Transverse colon (tissue), 4 donors: Measurements from ENCODE around the gene FMNL2. TPM values are rescaled to one million over a fixed set of nuclear protein-coding genes. Genes with fewer than 3 reads are reported as not detected.

Experiments
- DNase-seq: peaks from one replicate; pipeline ENCODE4 v3.0.0-alpha.2; 2019
- H3K27ac ChIP-seq, 4 donors: fragments of 200-600 bp; sonication (generic); 2 replicates each; pipeline ENCODE4 v1.5.1; 2016 to 2018; ENCODE audit warnings: inconsistent platforms in 4 of 4
- H3K27me3 ChIP-seq: fragments of 200-600 bp; sonication (generic); 2 replicates; pipeline ENCODE4 v1.5.1; 2017; ENCODE audit warnings: inconsistent platforms
- H3K36me3 ChIP-seq, 4 donors: fragments of 200-600 bp; sonication (generic); 2 replicates each; pipeline ENCODE4 v1.5.1; 2017 to 2019; ENCODE audit warnings: inconsistent platforms in 4 of 4
- H3K4me1 ChIP-seq, 4 donors: fragments of 200-600 bp; sonication (generic); 2 replicates each; pipeline ENCODE4 v1.5.1; 2017 to 2020; ENCODE audit warnings: inconsistent platforms in 4 of 4
- H3K4me3 ChIP-seq, 4 donors: fragments of 200-600 bp; sonication (generic); 1 replicate in 1 of 4; 2 replicates in 3 of 4; pipeline versions ENCODE4 v1.5.1 to v1.6.1; 2017 to 2019; ENCODE audit warnings: inconsistent platforms in 4 of 4
- H3K9me3 ChIP-seq, 2 donors: fragments of 200-600 bp; sonication (generic); 2 replicates each; pipeline ENCODE4 v1.5.1; 2017 to 2019; ENCODE audit warnings: inconsistent platforms in 2 of 2
- EP300 ChIP-seq: sonication (generic); formaldehyde crosslinking; IDR thresholded peaks from one replicate; pipeline ENCODE4 v1.6.1; 2017; ENCODE audit warnings: antibody characterized with exemption, low read depth
- POLR2A ChIP-seq: fragments of 450-650 bp; IDR thresholded peaks from one replicate; pipeline ENCODE4 v1.6.1; 2016; ENCODE audit warnings: antibody characterized with exemption, mild to moderate bottlenecking, moderate library complexity
- POLR2AphosphoS5 ChIP-seq, 3 donors: sonication (generic); formaldehyde crosslinking; IDR thresholded peaks; one replicate each; pipeline ENCODE4 v1.6.1; 2016; ENCODE audit warnings: antibody characterized with exemption in 3 of 3
- WGBS, 2 donors: methylation state at CpG; one replicate each; pipeline ENCODE4 v1.1.5; 2018; ENCODE audit warnings: low coverage in 1 of 2; 5-methylcytosine and 5-hydroxymethylcytosine counted together
- in situ Hi-C, 4 donors: fragments of 200-750 bp; cut with MboI; loops; one replicate each; pipeline versions ENCODE4 v1.15.0 to v1.15.1; 2017; ENCODE audit warnings: low sequenced_read_pairs in 3 of 4, low pct_ligation_motif_present in 1 of 4, low pct_unique_long_range_greater_than_20kb in 1 of 4
- intact Hi-C: fragments of 100-400 bp; cut with DNase I; formaldehyde crosslinking; loops from one replicate; pipeline ENCODE4 v1.15.1; 2023; ENCODE audit warnings: low total_unique reads
- total RNA-seq, 4 donors: library from RNA; depleted of rRNA; stranded (reverse); fragments of >200 nt; gene quantifications; one replicate each; pipeline ENCODE4 v1.1.0, GENCODE V29; 2016
- TF ChIP-seq, protein P1 (sequence below), 5 experiments: fragments of 200-600 bp in 3 of 5; fragments of 450-650 bp in 2 of 5; sonication (generic) in 3 of 5; IDR thresholded peaks; 1 replicate in 2 of 5; 2 replicates in 3 of 5; pipeline ENCODE4 v1.5.1; 2016 to 2017; ENCODE audit warnings: antibody characterized with exemption in 5 of 5, inconsistent platforms in 3 of 5, mild to moderate bottlenecking in 2 of 5, moderate library complexity in 1 of 5

FMNL2 gene
- total RNA-seq, 4 donors from 2014 or later: 9.2 to 31.4 (median 23.9) TPM

DNA sequence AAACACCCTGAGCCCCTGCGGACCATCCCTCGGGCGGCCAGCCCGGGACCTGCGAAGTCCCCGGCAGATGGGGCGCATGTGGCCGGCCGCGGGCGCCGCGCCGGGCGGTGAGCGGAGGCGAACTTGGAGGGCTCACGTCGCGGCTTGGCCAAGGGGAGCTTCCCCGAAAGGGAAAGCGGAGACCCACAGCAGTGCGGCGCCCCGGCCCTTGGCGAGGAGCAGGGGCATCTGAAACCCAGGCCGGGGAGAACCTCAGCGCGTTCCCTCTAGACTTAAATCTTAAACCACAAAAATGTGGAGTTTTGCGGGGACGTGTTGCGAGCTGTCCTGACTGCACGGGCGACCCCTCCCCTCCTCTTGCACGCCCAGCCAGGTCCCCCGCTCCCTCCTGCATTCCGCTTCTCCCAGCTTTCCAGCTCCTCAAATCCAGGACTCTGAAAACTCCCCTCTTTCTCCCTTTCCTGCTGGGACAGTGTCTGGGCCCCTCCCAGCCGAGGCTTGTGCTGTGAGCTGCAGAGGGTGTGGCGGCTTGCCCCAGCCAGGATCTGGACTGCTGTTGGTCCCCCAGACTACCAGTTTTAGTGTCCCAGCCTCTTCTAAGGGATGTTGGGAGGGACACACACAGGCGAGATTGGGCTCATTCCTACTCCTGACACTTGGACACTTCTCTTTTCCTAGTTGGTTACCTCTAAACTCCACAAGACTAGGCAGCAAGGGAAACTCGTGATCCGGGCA lies 1.3 kb downstream of the FMNL2 start:
- H3K4me3 ChIP-seq: peak overlapping the region; percentile 85 to 100 (median 88)
- peak; percentile 72 for DNase-seq
- H3K9me3 ChIP-seq: no peaks in the 10 kb centered on the region
- no peaks in the 10 kb centered on the region for H3K36me3 ChIP-seq
- in situ Hi-C loops: loop anchor here in 3 of 4 donors (10.0 to 25.0 kb wide), 4 partner anchors 149 to 299 kb away; partner anchors contain the start of gene STAM2 (in 2 of the 3)
- peaks cover 4 to 24% (median 7%) of the 10 kb centered on the region in 4 donors for H3K4me1 ChIP-seq
- TF ChIP-seq EP300 (no peak), POLR2AphosphoS5 (IDR thresholded peaks at IDR 0.05) (peak in 1 of 3 donors; percentile 21)
- TF ChIP-seq, protein P1, sequence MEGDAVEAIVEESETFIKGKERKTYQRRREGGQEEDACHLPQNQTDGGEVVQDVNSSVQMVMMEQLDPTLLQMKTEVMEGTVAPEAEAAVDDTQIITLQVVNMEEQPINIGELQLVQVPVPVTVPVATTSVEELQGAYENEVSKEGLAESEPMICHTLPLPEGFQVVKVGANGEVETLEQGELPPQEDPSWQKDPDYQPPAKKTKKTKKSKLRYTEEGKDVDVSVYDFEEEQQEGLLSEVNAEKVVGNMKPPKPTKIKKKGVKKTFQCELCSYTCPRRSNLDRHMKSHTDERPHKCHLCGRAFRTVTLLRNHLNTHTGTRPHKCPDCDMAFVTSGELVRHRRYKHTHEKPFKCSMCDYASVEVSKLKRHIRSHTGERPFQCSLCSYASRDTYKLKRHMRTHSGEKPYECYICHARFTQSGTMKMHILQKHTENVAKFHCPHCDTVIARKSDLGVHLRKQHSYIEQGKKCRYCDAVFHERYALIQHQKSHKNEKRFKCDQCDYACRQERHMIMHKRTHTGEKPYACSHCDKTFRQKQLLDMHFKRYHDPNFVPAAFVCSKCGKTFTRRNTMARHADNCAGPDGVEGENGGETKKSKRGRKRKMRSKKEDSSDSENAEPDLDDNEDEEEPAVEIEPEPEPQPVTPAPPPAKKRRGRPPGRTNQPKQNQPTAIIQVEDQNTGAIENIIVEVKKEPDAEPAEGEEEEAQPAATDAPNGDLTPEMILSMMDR (IDR thresholded peaks at IDR 0.05): peak in 1 of 5 experiments; percentile 17
- intact Hi-C loops: loop anchor here (10.0 kb wide), 1 partner anchor 289 kb away; no protein-coding TSS in a partner anchor
- H3K27ac ChIP-seq: peak overlapping the region; percentile 86 to 94 (median 92)
- 6% methylated on average over 42 of the region's 42 CpGs; no CpG with 5 or more reads in 1 of the 2 donors for WGBS, 2 donors
- H3K27me3 ChIP-seq: no peaks in the 10 kb centered on the region

DNA sequence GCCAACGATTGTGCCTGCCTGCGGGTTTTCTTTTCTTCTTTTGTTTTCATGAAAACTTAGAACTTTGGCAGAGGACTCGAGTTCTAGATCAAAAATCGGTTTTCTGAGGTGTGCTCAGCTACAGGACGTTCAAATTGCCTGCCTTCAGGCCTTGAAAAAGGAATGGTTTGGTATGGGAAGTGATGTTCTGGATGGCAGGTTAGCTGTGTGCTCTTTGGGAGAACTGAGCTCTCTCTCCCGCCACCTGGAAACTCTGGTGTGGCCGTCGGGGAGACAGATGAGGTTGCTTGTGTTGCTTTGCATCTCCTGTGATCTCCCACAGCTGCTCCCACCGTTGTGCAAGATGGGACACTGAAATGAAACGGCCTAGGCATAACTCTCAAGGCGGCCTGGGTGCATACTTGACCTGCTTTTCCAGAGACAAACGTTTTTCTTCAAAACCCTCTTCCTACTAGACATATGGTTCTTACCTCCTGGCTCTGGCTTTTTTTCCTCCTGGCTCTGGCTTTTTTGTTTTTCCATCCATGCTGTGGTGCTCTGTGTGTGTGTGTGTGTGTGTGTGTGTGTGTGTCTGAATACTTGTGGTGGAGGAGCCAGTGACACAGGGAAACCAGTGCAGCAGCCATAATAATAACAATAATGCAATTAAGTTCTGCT lies 2.0 kb downstream of the FMNL2 start:
- in situ Hi-C loops: loop anchor here in 3 of 4 donors (10.0 to 25.0 kb wide), 4 partner anchors 150 to 298 kb away; partner anchors contain the start of gene STAM2 (in 2 of the 3)
- WGBS, 2 donors: 15 to 23% methylated on average over 4 to 12 of the region's 12 CpGs
- TF ChIP-seq, protein P1 (IDR thresholded peaks at IDR 0.05): no peak
- Histone ChIP-seq H3K27ac (peak overlapping the region; percentile 86 to 94 (median 92)), H3K9me3 (no peaks in the 10 kb centered on the region), H3K36me3 (no peaks in the 10 kb centered on the region), H3K4me1 (peaks cover 4 to 24% (median 7%) of the 10 kb centered on the region in 4 donors), H3K4me3 (peak overlapping the region in 3 of 4 donors; percentile 85 to 89 (median 86)), H3K27me3 (no peaks in the 10 kb centered on the region)
- intact Hi-C loops: loop anchor here (10.0 kb wide), 1 partner anchor 288 kb away; no protein-coding TSS in a partner anchor
- peak; percentile 41 for DNase-seq

DNA sequence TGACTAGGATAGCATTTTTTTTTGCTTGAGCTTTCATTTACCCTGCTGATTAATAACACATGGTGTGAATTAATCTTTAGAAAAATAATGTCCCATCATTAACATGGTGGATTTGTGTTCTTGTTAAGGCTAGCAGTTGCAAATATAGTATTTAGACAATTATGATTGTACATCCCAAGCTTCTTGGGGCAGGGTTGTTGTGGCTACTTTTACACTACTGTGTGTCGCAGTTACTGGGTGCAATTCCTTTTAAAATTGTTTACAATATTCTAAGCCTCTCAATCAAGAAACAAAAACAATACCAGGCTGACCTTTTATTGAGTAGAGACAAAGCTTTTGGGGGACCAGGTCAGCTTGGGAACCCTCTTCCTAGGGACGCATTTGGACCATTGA lies 2.5 kb downstream of the FMNL2 start:
- TF ChIP-seq POLR2A (no peak), EP300 (no peak), POLR2AphosphoS5 (IDR thresholded peaks at IDR 0.05) (no peak)
- TF ChIP-seq, protein P1 (IDR thresholded peaks at IDR 0.05): no peak
- Histone ChIP-seq H3K4me1 (peaks cover 4 to 24% (median 7%) of the 10 kb centered on the region in 4 donors), H3K4me3 (peak overlapping the region in 1 of 4 donors; percentile 89), H3K9me3 (no peaks in the 10 kb centered on the region), H3K27ac (peak overlapping the region in 2 of 4 donors; percentile 86 to 94), H3K27me3 (no peaks in the 10 kb centered on the region), H3K36me3 (no peaks in the 10 kb centered on the region)
- intact Hi-C loops: loop anchor here (10.0 kb wide), 1 partner anchor 287 kb away; no protein-coding TSS in a partner anchor
- WGBS, 2 donors: 0 to 65% methylated on average over 1 to 2 of the region's 2 CpGs
- no peak for DNase-seq
- in situ Hi-C loops: loop anchor here in 3 of 4 donors (10.0 to 25.0 kb wide), 4 partner anchors 150 to 297 kb away; partner anchors contain the start of gene STAM2 (in 2 of the 3)
